ENCODE results near the gene C12orf57.

C12orf57 gene

GRCh38 chr12:6937481-6938352, 6.1 kb upstream of the C12orf57 start:
- DNase-seq (ENCODE audit: low read depth in 2 of 2), result peak; percentile 83 to 85

GRCh38 chr12:6938353-6939190, 5.2 kb upstream of the C12orf57 start:
- DNase-seq (ENCODE audit: low read depth in 2 of 2), result no peak

- no peak for DNase-seq (ENCODE audit: low read depth in 2 of 2)
These were observed 4.7 kb upstream of the C12orf57 start for GRCh38 chr12:6939191-6939540.

DNA sequence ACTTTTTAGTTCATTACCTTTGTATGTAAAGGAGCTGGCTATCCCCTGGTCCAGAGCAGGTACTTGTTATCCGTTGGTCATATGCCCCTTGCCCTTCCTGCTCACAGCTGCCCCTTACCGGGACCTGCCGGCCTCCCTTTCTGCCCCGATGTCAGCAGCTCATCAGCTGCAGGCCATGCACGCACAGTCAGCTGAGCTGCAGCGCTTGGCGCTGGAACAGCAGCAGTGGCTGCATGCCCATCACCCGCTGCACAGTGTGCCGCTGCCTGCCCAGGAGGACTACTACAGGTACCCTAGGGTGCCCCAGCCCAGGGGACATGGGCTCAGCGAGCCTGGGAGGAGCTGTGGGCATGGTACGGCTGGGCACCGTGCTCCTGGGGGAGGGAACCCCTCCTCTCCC, 2.6 kb upstream of the C12orf57 start:
- no peak for DNase-seq (ENCODE audit: low read depth in 2 of 2)

- no peak for DNase-seq (ENCODE audit: low read depth in 2 of 2)
These were observed 2.0 kb upstream of the C12orf57 start for GRCh38 chr12:6941782-6942181.

- no peak for DNase-seq (ENCODE audit: low read depth in 2 of 2)
These were observed 1.5 kb upstream of the C12orf57 start for GRCh38 chr12:6942331-6942665.

DNA sequence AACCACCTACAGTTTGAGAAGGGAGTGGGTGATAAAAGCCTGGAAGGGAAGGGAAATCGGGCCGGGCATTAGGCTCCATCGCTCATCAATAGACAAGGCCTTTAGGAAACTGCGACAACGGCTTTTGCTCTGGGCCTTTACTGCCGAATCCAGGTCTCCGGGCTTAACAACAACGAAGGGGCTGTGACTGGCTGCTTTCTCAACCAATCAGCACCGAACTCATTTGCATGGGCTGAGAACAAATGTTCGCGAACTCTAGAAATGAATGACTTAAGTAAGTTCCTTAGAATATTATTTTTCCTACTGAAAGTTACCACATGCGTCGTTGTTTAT, 467 bp upstream of the C12orf57 start:
- DNase-seq (ENCODE audit: low read depth in 2 of 2), result no peak

GRCh38 chr12:6944381-6945186, 762 bp downstream of the C12orf57 start:
- peak; percentile 71 to 77 for DNase-seq (ENCODE audit: low read depth in 2 of 2)

GRCh38 chr12:6945613-6946012, 1.8 kb downstream of the C12orf57 start:
- no peak for DNase-seq (ENCODE audit: low read depth in 2 of 2)

DNA sequence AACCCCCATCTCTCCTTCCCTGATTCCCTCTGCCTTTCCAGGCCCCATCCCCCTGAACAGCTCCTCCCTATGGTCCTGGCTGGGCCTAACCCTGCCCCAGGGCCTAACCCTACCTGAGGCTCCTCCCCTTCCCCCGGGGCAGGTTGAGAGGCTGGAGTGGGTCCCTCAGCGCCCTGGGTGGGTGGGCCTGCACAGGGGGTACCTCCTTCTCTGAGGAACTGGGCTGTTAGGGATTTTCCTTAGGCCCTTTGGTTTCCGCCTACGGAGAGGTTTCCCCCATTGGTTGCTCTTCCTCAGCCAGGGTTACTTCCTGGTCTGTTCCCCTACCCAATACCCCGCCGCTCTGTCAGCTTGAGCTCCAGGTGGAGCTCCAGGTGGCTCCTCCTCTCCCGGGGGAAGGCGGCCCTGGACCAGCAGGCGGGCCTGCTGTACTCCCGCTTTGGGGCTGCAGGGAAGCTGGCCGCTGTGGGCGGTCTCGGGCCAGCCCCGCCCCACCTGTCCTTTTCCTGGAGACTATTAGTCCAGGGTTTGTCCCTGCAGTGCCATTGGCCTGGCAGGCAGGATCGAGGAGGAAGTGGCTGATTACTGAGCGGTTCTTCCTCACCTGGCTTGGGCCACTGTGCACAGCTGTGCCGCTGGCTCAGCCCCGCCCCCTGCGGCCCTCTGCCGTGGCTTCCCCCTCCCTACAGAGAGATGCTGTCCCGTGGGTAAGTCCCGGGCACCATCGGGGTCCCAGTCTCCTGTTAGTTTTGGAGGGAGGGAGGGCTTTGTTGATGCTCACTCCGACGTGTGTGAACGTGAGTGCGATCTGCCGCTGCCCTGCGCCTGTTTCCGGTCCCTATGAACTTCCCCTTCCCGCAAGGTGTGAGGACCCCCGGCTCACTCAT, 2.5 kb downstream of the C12orf57 start:
- DNase-seq (ENCODE audit: low read depth in 2 of 2), result no peak

DNA sequence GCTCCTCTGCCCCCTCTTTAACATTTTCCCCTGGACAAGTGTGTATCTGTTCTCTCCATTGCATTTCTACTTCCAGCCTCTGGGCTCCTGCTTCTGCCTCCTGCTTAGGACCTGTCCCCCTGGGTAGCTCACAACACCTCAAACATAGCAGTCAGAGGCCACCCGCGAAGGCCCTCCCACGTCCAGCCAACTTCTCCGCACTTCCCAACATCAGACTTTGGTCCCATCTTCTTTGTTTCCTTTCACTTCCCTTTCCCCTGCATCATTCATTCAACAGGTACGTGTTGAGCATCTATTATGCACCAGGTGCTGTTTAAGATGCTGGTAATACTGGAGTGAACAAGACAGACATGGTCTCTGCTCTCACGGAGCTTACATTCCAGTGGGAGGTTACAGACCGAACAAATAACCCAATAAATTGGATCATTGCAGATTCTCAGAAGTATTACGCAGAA, 3.1 kb downstream of the C12orf57 start:
- DNase-seq (ENCODE audit: low read depth in 2 of 2), result no peak

DNA sequence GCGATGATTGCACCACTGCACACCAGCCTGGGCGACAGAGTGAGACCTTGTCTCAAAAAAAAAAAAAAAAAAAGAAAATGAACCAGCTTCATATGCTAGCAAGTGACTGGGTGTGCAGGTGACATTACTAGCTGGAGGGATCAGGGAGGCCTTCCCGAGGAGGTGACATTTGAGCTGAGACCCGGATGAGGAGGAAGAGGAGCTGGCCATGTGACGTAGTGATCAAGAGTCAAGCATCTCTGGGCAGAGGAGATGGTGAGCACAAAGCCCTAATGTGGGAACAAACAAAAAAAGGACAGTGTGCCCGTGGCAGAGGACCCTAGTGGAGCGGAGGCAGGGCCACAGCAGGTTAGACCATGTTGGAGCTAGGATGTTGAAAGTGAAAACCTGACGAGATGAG, 3.8 kb downstream of the C12orf57 start:
- no peak for DNase-seq (ENCODE audit: low read depth in 2 of 2)

DNA sequence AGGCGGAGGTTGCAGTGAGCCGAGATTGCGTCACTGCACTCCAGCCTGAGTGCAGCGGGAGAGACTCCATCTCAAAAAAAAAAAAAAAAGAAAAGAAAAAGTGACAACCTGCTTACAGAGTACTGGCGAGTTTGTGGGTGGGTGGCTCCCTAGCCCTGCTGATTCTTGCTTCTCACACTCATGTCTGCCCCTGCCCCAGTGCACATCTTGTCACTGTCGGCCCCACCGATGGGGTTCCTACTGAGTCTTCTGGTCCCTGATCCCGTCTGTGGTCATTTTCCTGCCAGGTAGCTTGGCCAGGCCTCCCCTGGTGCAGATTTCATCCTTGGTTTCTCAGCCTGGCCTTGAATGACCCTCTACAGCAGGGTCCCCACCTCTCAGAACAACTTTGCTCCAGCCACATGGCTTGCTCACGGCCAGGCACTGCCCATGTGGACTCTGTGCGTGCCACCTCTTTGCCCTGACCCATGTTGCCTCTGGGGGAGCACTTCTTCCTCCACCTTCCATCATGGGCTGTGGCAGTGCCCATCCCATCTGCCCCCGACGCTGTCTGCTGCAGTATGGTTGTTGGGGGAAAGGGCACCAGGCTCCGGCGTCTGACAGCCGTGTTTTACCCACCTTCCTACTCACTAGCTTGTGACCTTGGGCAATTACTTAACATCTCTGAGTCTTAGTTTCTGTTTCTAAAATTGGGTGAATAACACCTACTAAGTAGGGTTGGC, 5.2 kb downstream of the C12orf57 start:
- no peak for DNase-seq (ENCODE audit: low read depth in 2 of 2)

GRCh38 chr12:6950401-6950801, 6.6 kb downstream of the C12orf57 start:
- no peak for DNase-seq (ENCODE audit: low read depth in 2 of 2)

GRCh38 chr12:6950811-6951540, 7.2 kb downstream of the C12orf57 start, which contains the start of gene PTPN6:
Gene PTPN6, plus strand, starts transcription at chr12:6951356. Its CDS starts 157 bp downstream, at chr12:6951513.
- DNase-seq (ENCODE audit: low read depth in 2 of 2), result no peak

DNA sequence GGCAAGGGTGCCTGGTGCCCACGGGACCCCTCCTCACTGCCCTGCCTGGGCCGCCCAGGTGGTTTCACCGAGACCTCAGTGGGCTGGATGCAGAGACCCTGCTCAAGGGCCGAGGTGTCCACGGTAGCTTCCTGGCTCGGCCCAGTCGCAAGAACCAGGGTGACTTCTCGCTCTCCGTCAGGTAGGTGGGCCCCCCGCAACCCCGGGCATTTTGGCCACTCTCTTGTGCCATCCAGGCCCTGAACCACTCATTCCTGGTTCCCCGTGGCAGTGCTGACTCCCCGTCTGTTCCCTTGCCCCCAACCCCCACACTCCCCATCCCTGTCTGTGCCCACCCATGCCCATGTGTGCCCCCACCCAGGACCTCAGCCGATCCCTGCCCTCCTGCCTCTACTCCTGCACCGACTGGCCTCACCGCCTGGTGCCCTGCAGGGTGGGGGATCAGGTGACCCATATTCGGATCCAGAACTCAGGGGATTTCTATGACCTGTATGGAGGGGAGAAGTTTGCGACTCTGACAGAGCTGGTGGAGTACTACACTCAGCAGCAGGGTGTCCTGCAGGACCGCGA, 7.8 kb downstream of the C12orf57 start:
- DNase-seq (ENCODE audit: low read depth in 2 of 2), result no peak

- DNase-seq (ENCODE audit: low read depth in 2 of 2), result no peak
These were observed 8.5 kb downstream of the C12orf57 start for GRCh38 chr12:6952121-6952862.

- DNase-seq (ENCODE audit: low read depth in 2 of 2), result no peak
These were observed 9.1 kb downstream of the C12orf57 start for GRCh38 chr12:6952863-6953441.
